HG02623 (cell line): Measurements from ENCODE around the gene GPR137B.

ENCODE experiments used
- ATAC-seq: cut with Tn5 transposase; IDR thresholded peaks from one replicate; pipeline ENCODE4 v1.9.1; 2021; ENCODE audit warnings: moderate library complexity; ENCODE audit not compliant: unreplicated experiment

The GPR137B gene

GRCh38 chr1:236253119-236253518 lies 110.8 kb downstream of the GPR137B start:
- ATAC-seq = no peak

- no peak for ATAC-seq
Measured at GRCh38 chr1:236253918-236254637, 111.7 kb downstream of the GPR137B start.

- no peak for ATAC-seq
Measured at GRCh38 chr1:236257216-236257615, 114.9 kb downstream of the GPR137B start.

- ATAC-seq = no peak
Measured at GRCh38 chr1:236258114-236258622, 115.8 kb downstream of the GPR137B start.
